ENCODE results near the gene PLCB2. TPM values are rescaled to one million over a fixed set of nuclear protein-coding genes. Genes with fewer than 3 reads are reported as not detected.

PLCB2 gene
- total RNA-seq, 2 donors from 2014 or later: 1.9 to 8.4 TPM

DNA sequence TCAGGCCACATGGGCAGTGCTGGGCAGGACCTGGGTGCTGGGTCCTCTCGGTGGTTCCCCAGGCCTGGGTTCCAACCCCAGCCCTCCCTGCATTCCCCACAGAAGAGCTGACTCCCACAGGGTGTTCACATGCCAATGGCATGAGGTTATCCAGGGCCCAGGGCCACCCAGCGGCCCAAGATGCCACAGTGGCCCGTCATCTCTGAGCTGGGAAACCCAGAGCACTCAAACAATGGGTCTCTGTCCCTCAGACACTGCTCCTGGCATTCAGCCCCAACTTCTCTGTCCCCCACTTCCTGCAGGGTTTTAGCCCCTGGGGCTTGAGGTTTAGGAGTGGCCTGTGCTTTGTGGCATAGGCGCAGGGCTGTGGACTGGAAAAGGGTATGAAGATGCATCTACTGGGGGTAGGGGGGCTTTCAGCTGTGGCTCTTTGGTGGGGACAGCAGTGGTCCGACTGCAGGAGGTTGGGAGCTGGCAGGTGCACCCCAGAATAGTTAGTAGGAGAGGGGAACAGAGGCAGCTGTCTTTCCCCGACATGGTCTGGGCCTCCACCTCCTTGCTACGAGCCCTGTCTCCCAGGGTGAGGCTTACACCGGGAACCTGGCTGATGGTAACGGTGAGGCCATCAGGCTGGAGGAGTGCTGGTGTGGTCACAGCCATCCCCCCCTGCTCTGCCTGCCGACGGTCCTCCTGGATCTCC lies 31.3 kb upstream of the PLCB2 start:
- Histone ChIP-seq H3K4me3 (peak overlapping the region; percentile 41 to 48), H3K4me1 (peaks cover 0 to 97% of the 10 kb centered on the region in 2 donors), H3K27ac (peak overlapping the region; percentile 96 to 97), H3K36me3 (peaks cover 26% of the 10 kb centered on the region), H3K27me3 (no peaks in the 10 kb centered on the region), H3K9me3 (no peaks in the 10 kb centered on the region)
- DNase-seq (ENCODE audit: low spot score): no peak
- TF ChIP-seq, protein P1, sequence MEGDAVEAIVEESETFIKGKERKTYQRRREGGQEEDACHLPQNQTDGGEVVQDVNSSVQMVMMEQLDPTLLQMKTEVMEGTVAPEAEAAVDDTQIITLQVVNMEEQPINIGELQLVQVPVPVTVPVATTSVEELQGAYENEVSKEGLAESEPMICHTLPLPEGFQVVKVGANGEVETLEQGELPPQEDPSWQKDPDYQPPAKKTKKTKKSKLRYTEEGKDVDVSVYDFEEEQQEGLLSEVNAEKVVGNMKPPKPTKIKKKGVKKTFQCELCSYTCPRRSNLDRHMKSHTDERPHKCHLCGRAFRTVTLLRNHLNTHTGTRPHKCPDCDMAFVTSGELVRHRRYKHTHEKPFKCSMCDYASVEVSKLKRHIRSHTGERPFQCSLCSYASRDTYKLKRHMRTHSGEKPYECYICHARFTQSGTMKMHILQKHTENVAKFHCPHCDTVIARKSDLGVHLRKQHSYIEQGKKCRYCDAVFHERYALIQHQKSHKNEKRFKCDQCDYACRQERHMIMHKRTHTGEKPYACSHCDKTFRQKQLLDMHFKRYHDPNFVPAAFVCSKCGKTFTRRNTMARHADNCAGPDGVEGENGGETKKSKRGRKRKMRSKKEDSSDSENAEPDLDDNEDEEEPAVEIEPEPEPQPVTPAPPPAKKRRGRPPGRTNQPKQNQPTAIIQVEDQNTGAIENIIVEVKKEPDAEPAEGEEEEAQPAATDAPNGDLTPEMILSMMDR (IDR thresholded peaks at IDR 0.05): no peak

DNA sequence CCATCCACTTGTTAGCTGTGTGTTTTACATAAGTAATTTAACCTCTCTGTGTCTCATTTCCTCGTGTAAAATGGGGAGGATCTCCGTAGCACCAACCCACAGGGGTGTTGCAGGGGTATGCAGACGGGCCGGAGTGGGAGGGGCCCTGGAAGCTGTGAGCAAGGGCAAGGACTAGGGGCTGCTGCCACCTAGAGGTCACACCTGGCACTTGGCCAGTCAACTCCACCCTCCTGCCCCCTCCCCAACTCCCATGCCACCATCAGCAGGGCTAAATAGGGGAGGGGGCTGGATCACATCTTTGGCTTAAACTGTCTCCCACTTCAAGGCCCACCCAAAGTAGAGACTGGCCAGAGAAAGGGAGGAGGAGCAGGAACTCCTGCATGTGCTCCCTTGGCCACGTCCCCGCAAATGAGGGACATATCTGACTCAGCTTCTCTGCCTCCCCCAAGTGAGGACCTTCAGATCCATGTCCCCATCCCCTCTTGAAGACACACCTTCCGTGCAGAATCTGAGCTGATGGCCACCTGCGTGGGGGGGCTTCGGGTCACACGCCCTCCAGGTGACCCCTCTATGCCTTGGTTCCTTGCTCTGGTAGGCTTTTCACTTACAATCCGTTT lies 30.4 kb upstream of the PLCB2 start:
- Histone ChIP-seq H3K27ac (peak overlapping the region; percentile 96 to 97), H3K4me3 (peak overlapping the region in 1 of 2 donors; percentile 48), H3K36me3 (peaks cover 26% of the 10 kb centered on the region), H3K27me3 (no peaks in the 10 kb centered on the region), H3K9me3 (no peaks in the 10 kb centered on the region), H3K4me1 (peaks cover 0 to 95% of the 10 kb centered on the region in 2 donors)
- TF ChIP-seq, protein P1 (IDR thresholded peaks at IDR 0.05): peak; percentile 35 to 78
- peak; percentile 78 for DNase-seq (ENCODE audit: low spot score)

DNA sequence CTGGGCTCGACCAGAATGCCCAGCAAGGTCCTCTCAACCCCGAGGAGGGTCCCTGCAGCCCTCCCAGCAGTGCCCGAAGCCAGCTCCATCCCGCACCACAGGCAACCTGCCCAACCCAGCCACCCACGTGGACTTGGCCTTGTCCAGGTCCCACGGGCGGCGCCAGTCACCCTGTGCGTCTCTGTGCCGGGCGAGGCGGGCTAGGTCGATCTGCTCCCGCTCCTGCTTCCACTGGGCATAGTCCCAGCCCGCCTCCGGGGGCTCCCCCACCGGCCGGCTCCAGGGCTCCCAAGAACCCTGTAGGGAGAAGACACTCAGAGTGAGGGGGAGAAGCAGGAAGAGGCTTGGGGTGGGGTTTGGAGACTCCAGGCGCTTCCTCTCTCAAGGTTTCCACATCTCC lies 29.9 kb upstream of the PLCB2 start:
- Histone ChIP-seq H3K4me3 (no peak overlapping the region), H3K9me3 (no peaks in the 10 kb centered on the region), H3K27me3 (no peaks in the 10 kb centered on the region), H3K4me1 (peaks cover 0 to 90% of the 10 kb centered on the region in 2 donors), H3K27ac (peak overlapping the region; percentile 96 to 97), H3K36me3 (peaks cover 26% of the 10 kb centered on the region)
- TF ChIP-seq, protein P1 (IDR thresholded peaks at IDR 0.05): no peak
- no peak for DNase-seq (ENCODE audit: low spot score)

GRCh38 chr15:40336744-40337122 lies 29.0 kb upstream of the PLCB2 start:
- TF ChIP-seq, protein P1 (IDR thresholded peaks at IDR 0.05): peak in 1 of 2 donors; percentile 13
- Histone ChIP-seq H3K27ac (peak overlapping the region; percentile 96 to 97), H3K27me3 (no peaks in the 10 kb centered on the region), H3K4me3 (no peak overlapping the region), H3K9me3 (no peaks in the 10 kb centered on the region), H3K36me3 (peaks cover 26% of the 10 kb centered on the region), H3K4me1 (peaks cover 0 to 89% of the 10 kb centered on the region in 2 donors)
- no peak for DNase-seq (ENCODE audit: low spot score)

- H3K27me3 ChIP-seq: no peaks in the 10 kb centered on the region
- TF ChIP-seq, protein P1 (IDR thresholded peaks at IDR 0.05): no peak
- H3K9me3 ChIP-seq: no peaks in the 10 kb centered on the region
- H3K36me3 ChIP-seq: peaks cover 26% of the 10 kb centered on the region
- no peak for DNase-seq (ENCODE audit: low spot score)
- peak overlapping the region; percentile 96 to 97 for H3K27ac ChIP-seq
- no peak overlapping the region for H3K4me3 ChIP-seq
- H3K4me1 ChIP-seq: peaks cover 0 to 89% of the 10 kb centered on the region in 2 donors
Observed at GRCh38 chr15:40335938-40336743, 28.4 kb upstream of the PLCB2 start.

Measured in right atrium auricular region (tissue), 2 donors.